GM23338 (cell line): ENCODE measurements around the gene SEL1L3. TPM values are rescaled to one million over a fixed set of nuclear protein-coding genes. Genes with fewer than 3 reads are reported as not detected.

ENCODE experiments used
- ATAC-seq: fragments of 200-7000 bp; cut with Tn5 transposase; 3 replicates; pipeline ENCODE4 v1.9.1; 2020
- DNase-seq: peaks from one replicate; pipeline ENCODE4 v3.0.0-alpha.2; 2015; ENCODE audit warnings: low spot score
- H2AFZ ChIP-seq: fragments of 200-600 bp; sonication (generic); 2 replicates; pipeline ENCODE4 v1.8.0; 2016; ENCODE audit warnings: antibody characterized with exemption, mild to moderate bottlenecking, moderate library complexity
- H3F3A ChIP-seq: fragments of 200-600 bp; sonication (generic); replicated peaks from 2 replicates; pipeline ENCODE4 v1.8.0; 2017; ENCODE audit warnings: antibody characterized with exemption, mixed run types, low read depth
- H3K27ac ChIP-seq: fragments of 200-600 bp; sonication (generic); 2 replicates; pipeline ENCODE4 v1.6.1; 2016; ENCODE audit warnings: low read depth
- H3K27me3 ChIP-seq: fragments of 200-600 bp; sonication (generic); 2 replicates; pipeline ENCODE4 v1.8.0; 2016; ENCODE audit warnings: mild to moderate bottlenecking, mixed run types, moderate library complexity; ENCODE audit not compliant: insufficient read depth
- H3K36me3 ChIP-seq: fragments of 200-600 bp; sonication (generic); 2 replicates; pipeline ENCODE4 v1.8.0; 2016; ENCODE audit warnings: mild to moderate bottlenecking; ENCODE audit not compliant: insufficient read depth
- H3K4me1 ChIP-seq: fragments of 200-600 bp; sonication (generic); 2 replicates; pipeline ENCODE4 v1.8.0; 2016; ENCODE audit warnings: mild to moderate bottlenecking, moderate library complexity; ENCODE audit not compliant: insufficient read depth
- H3K4me2 ChIP-seq: fragments of 200-600 bp; sonication (generic); 2 replicates; pipeline ENCODE4 v1.7.1; 2017; ENCODE audit warnings: mixed run types
- H3K4me3 ChIP-seq: fragments of 200-600 bp; sonication (generic); 2 replicates; pipeline ENCODE4 v1.6.1; 2016; ENCODE audit warnings: mixed run types
- H3K79me2 ChIP-seq: fragments of 200-600 bp; sonication (generic); replicated peaks from 2 replicates; pipeline ENCODE4 v1.8.0; 2017; ENCODE audit warnings: mild to moderate bottlenecking; ENCODE audit not compliant: insufficient read depth
- H3K9me2 ChIP-seq: fragments of 200-600 bp; sonication (generic); 2 replicates; pipeline ENCODE4 v1.8.0; 2017; ENCODE audit not compliant: insufficient read depth
- H4K20me1 ChIP-seq: fragments of 200-600 bp; sonication (generic); replicated peaks from 2 replicates; pipeline ENCODE4 v1.8.0; 2017; ENCODE audit warnings: mild to moderate bottlenecking; ENCODE audit not compliant: insufficient read depth
- H3K27ac Mint-ChIP-seq: 2 replicates; pipeline ENCODE4 v1.8.0; 2020; ENCODE audit warnings: inconsistent platforms, mild to moderate bottlenecking, moderate library complexity, mixed read lengths
- H3K27me3 Mint-ChIP-seq: 3 replicates; pipeline ENCODE4 v1.8.0; 2022; ENCODE audit warnings: low read depth, mild to moderate bottlenecking, moderate library complexity, mixed read lengths, inconsistent platforms; ENCODE audit not compliant: insufficient read depth, poor library complexity
- H3K36me3 Mint-ChIP-seq: 3 replicates; pipeline ENCODE4 v1.8.0; 2021; ENCODE audit warnings: low read depth, mild to moderate bottlenecking, inconsistent platforms, moderate library complexity, mixed read lengths
- H3K4me1 Mint-ChIP-seq: 3 replicates; pipeline ENCODE4 v1.8.0; 2020; ENCODE audit warnings: mild to moderate bottlenecking, inconsistent platforms, mixed read lengths
- H3K4me3 Mint-ChIP-seq: 3 replicates; pipeline ENCODE4 v1.8.0; 2021; ENCODE audit warnings: moderate library complexity, mild to moderate bottlenecking, inconsistent platforms, mixed read lengths
- H3K9me3 Mint-ChIP-seq: 3 replicates; pipeline ENCODE4 v1.8.0; 2020; ENCODE audit warnings: moderate library complexity, mild to moderate bottlenecking, inconsistent platforms, mixed read lengths
- EZH2 ChIP-seq: fragments of 200-600 bp; sonication (generic); IDR thresholded peaks from one replicate; pipeline ENCODE4 v1.8.0; 2017; ENCODE audit warnings: antibody characterized with exemption, mild to moderate bottlenecking, low read depth; ENCODE audit not compliant: unreplicated experiment
- EZH2phosphoT487 ChIP-seq: fragments of 200-600 bp; sonication (generic); IDR thresholded peaks from one replicate; pipeline ENCODE4 v1.8.1; 2018; ENCODE audit warnings: antibody characterized with exemption; ENCODE audit not compliant: unreplicated experiment
- JUNB ChIP-seq: IDR thresholded peaks from one replicate; pipeline ENCODE4 v1.6.1; 2016; ENCODE audit warnings: antibody characterized with exemption; ENCODE audit not compliant: unreplicated experiment
- NANOG ChIP-seq: IDR thresholded peaks from 2 replicates; pipeline ENCODE4 v1.6.1; 2016; ENCODE audit warnings: antibody characterized with exemption, borderline replicate concordance
- POLR2AphosphoS5 ChIP-seq: IDR thresholded peaks from 2 replicates; pipeline ENCODE4 v1.6.1; 2016; ENCODE audit warnings: antibody characterized with exemption, low read depth
- STAT1 ChIP-seq: IDR thresholded peaks from one replicate; pipeline ENCODE4 v1.6.1; 2016; ENCODE audit warnings: antibody characterized with exemption; ENCODE audit not compliant: unreplicated experiment
- ZNF114 ChIP-seq: fragments of 250-450 bp; sonication (Bioruptor Pico); IDR thresholded peaks from 2 replicates; pipeline ENCODE4 v1.5.0; 2020; ENCODE audit warnings: mild to moderate bottlenecking, moderate library complexity
- ZNF331 ChIP-seq: fragments of 250-450 bp; sonication (Bioruptor Pico); IDR thresholded peaks from 2 replicates; pipeline ENCODE4 v1.5.0; 2020; ENCODE audit warnings: low read depth, mild to moderate bottlenecking, moderate library complexity
- polyA plus RNA-seq: library from polyadenylated mRNA; unstranded; fragments of >200 nt; fragmentation: Nextera tagmentation; extraction: Ambion mirVana; gene quantifications from 2 replicates; pipeline ENCODE4 v1.2.1, GENCODE V29; 2016
- total RNA-seq: library from RNA; depleted of rRNA; stranded (reverse); fragments of >200 nt; shearing (Covaris generic); gene quantifications from 2 replicates; pipeline ENCODE4 v1.2.3, GENCODE V29; 2014
- TF ChIP-seq, protein P1 (sequence below): fragments of 250-450 bp; sonication (Bioruptor Pico); IDR thresholded peaks from 2 replicates; pipeline ENCODE4 v1.5.0; 2020; ENCODE audit warnings: mild to moderate bottlenecking, moderate library complexity

The SEL1L3 gene
- total and polyA plus RNA-seq, 2 experiments from 2014 or later, result 17.1 to 61.7 TPM

DNA sequence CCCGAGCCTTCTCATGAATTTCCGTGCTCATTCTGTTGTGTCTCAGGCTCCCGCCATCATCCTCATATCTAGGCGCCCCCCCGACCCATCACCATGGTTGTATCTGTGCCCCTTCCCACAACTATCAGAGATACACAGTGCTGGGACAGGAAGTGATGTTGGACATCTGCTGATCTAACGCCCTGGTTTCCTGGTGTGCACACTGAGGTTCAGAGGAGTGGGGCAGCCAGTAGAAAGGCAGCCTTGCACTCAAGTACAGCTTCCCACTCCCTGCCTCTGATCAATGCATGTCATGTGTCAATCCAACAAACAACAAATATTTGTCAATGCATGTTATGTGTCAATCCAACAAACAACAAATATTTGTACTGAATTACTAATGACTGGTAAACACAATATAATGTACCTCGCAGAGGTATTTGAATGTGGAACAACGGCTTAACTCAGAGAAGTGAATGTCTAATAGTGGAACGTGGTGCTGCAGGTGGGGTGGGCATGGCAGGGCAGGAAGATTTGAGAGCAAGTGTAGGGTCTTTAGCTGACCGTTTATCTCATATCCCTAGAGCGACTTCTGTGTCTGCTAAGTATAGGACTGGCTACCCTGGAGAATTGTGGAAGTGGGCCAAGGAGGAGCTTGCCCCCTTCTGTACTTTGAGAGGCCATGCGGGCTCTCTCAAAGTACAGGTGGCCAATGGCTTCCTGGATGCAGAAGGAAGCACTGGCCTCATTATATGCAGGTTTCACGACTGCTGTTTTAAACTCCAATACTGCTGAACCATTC is 10.3 kb upstream of the SEL1L3 start:
- Mint-ChIP-seq H3K27ac (no peak overlapping the region), H3K4me3 (no peak overlapping the region), H3K9me3 (no peaks in the 10 kb centered on the region), H3K36me3 (no peaks in the 10 kb centered on the region), H3K27me3 (no peaks in the 10 kb centered on the region), H3K4me1 (no peaks in the 10 kb centered on the region)
- Histone ChIP-seq H4K20me1 (no peaks in the 10 kb centered on the region; the same call in 1 of the 2 replicates), H3K4me2 (no peak overlapping the region), H3F3A (no peaks in the 10 kb centered on the region), H3K4me1 (no peaks in the 10 kb centered on the region), H3K36me3 (no peaks in the 10 kb centered on the region), H3K27ac (no peak overlapping the region), H3K27me3 (no peaks in the 10 kb centered on the region), H2AFZ (peak overlapping the region; percentile 7; the same call in 1 of the 2 replicates), H3K4me3 (no peak overlapping the region), H3K79me2 (no peaks in the 10 kb centered on the region), H3K9me2 (no peaks in the 10 kb centered on the region; the same call in 1 of the 2 replicates)
- TF ChIP-seq NANOG (no peak), STAT1 (no peak), ZNF331 (no peak), ZNF114 (CRISPR knock-in tag) (no peak), POLR2AphosphoS5 (no peak), EZH2phosphoT487 (no peak), JUNB (no peak), EZH2 (no peak)
- TF ChIP-seq, protein P1, sequence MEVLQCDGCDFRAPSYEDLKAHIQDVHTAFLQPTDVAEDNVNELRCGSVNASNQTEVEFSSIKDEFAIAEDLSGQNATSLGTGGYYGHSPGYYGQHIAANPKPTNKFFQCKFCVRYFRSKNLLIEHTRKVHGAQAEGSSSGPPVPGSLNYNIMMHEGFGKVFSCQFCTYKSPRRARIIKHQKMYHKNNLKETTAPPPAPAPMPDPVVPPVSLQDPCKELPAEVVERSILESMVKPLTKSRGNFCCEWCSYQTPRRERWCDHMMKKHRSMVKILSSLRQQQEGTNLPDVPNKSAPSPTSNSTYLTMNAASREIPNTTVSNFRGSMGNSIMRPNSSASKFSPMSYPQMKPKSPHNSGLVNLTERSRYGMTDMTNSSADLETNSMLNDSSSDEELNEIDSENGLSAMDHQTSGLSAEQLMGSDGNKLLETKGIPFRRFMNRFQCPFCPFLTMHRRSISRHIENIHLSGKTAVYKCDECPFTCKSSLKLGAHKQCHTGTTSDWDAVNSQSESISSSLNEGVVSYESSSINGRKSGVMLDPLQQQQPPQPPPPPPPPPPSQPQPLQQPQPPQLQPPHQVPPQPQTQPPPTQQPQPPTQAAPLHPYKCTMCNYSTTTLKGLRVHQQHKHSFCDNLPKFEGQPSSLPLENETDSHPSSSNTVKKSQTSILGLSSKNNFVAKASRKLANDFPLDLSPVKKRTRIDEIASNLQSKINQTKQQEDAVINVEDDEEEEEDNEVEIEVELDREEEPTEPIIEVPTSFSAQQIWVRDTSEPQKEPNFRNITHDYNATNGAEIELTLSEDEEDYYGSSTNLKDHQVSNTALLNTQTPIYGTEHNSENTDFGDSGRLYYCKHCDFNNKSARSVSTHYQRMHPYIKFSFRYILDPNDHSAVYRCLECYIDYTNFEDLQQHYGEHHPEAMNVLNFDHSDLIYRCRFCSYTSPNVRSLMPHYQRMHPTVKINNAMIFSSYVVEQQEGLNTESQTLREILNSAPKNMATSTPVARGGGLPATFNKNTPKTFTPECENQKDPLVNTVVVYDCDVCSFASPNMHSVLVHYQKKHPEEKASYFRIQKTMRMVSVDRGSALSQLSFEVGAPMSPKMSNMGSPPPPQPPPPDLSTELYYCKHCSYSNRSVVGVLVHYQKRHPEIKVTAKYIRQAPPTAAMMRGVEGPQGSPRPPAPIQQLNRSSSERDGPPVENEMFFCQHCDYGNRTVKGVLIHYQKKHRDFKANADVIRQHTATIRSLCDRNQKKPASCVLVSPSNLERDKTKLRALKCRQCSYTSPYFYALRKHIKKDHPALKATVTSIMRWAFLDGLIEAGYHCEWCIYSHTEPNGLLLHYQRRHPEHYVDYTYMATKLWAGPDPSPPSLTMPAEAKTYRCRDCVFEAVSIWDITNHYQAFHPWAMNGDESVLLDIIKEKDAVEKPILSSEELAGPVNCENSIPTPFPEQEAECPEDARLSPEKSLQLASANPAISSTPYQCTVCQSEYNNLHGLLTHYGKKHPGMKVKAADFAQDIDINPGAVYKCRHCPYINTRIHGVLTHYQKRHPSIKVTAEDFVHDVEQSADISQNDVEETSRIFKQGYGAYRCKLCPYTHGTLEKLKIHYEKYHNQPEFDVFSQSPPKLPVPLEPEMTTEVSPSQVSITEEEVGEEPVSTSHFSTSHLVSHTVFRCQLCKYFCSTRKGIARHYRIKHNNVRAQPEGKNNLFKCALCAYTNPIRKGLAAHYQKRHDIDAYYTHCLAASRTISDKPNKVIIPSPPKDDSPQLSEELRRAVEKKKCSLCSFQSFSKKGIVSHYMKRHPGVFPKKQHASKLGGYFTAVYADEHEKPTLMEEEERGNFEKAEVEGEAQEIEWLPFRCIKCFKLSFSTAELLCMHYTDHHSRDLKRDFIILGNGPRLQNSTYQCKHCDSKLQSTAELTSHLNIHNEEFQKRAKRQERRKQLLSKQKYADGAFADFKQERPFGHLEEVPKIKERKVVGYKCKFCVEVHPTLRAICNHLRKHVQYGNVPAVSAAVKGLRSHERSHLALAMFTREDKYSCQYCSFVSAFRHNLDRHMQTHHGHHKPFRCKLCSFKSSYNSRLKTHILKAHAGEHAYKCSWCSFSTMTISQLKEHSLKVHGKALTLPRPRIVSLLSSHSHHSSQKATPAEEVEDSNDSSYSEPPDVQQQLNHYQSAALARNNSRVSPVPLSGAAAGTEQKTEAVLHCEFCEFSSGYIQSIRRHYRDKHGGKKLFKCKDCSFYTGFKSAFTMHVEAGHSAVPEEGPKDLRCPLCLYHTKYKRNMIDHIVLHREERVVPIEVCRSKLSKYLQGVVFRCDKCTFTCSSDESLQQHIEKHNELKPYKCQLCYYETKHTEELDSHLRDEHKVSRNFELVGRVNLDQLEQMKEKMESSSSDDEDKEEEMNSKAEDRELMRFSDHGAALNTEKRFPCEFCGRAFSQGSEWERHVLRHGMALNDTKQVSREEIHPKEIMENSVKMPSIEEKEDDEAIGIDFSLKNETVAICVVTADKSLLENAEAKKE (CRISPR knock-in tag), result no peak
- ATAC-seq, result no peak
- no peak for DNase-seq
